GM13976 (cell line): ENCODE data around the gene ESPN.
A peak's percentile ranks its signal among the peaks of the same experiment; 100 is the strongest.

Experiments used
- DNase-seq: peaks from one replicate; pipeline ENCODE4 v3.0.0; 2012; ENCODE audit warnings: low spot score
- in situ Hi-C: fragments of 300-500 bp; cut with MboI; formaldehyde crosslinking; loops from one replicate; pipeline ENCODE4 v1.12.0; 2022; ENCODE audit warnings: low sequenced_read_pairs, mixed read lengths, inconsistent platforms; ENCODE audit not compliant: unreplicated experiment
- TF ChIP-seq, protein P1 (sequence below): IDR thresholded peaks from 2 replicates; pipeline ENCODE4 v1.5.1; 2012; ENCODE audit warnings: borderline replicate concordance, mild to moderate bottlenecking; ENCODE audit not compliant: insufficient read depth; ENCODE audit errors: extremely low read depth, missing control alignments, control extremely low read depth

The ESPN gene

GRCh38 chr1:6416906-6417305, 7.7 kb upstream of the ESPN start:
- in situ Hi-C loops, result no loop called here
- TF ChIP-seq, protein P1, sequence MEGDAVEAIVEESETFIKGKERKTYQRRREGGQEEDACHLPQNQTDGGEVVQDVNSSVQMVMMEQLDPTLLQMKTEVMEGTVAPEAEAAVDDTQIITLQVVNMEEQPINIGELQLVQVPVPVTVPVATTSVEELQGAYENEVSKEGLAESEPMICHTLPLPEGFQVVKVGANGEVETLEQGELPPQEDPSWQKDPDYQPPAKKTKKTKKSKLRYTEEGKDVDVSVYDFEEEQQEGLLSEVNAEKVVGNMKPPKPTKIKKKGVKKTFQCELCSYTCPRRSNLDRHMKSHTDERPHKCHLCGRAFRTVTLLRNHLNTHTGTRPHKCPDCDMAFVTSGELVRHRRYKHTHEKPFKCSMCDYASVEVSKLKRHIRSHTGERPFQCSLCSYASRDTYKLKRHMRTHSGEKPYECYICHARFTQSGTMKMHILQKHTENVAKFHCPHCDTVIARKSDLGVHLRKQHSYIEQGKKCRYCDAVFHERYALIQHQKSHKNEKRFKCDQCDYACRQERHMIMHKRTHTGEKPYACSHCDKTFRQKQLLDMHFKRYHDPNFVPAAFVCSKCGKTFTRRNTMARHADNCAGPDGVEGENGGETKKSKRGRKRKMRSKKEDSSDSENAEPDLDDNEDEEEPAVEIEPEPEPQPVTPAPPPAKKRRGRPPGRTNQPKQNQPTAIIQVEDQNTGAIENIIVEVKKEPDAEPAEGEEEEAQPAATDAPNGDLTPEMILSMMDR, result no peak
- no peak for DNase-seq

DNA sequence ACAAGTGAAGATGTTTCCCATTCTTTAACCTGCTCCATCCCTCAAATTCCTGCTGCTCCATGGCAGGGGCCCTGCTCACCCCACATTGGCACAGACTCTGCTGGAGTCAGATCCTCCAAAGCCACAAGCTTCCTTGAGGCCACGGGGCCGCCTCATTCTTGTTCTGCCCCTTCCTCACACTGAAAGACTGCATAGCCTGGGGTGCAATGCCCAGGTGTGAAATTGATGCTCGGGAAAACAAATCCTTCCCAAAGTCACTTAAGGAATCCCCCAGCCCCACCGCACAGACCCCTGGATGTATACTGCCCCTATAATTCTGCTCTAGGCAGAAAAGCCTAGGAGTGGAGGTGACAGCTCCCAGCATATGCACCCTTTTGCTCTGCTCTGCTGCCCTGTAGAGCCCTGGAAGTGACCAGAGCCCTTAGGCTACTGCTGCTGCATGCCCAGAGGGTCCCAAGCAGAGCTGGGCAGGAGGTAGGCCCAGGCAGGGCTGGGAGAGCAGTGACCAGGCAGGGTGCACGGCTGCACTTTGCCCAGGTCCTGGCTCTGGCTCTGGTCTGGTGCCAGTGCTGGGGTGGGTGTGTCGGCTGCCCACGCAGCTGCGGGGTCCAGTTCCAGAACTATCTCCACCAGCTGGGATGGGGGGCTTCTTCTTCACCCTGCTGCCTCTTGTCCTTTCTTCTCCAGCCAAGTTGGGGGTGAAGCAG, 6.5 kb upstream of the ESPN start:
- TF ChIP-seq, protein P1, result no peak
- in situ Hi-C loops, result no loop called here
- DNase-seq, result no peak

DNA sequence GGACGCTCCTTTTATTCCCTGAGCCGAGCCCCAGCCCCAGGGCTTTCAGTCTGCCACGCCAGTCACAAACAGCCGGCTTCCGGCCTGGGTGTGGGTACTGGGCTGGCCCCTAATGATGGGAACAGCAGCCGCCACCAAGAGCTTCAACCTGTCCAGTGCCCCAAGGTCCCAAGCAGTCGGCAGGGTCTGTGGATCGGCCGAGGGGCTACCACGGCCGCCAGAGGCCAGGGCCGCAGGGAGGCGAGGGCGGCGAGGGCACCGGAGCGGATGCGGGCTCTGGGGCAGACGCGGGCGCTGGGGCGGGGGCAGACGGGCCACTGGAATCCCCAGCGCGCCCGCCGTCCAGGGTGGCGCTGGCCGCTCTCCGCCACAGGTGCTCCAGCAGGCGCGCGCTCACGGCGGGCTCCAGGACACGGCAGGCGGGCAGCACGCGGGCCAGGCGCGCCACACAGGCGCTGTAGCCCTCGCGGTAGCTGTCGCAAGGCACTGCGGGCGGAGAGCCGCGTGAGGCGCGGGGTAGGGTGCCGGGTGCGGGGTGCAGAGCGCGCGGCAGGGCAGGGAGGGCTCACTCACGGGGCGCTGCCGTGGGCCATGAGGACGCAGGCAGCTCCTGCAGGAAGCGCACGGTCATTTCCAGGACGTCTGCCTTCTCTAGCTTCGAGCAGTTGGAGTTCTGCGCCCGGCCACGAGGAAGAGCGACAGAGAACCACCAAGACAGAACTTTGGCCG, 5.7 kb upstream of the ESPN start:
- in situ Hi-C loops, result no loop called here
- DNase-seq, result no peak
- TF ChIP-seq, protein P1, result no peak

- TF ChIP-seq, protein P1, result no peak
- DNase-seq, result no peak
- in situ Hi-C loops, result no loop called here
Observed at GRCh38 chr1:6419397-6419803, 5.2 kb upstream of the ESPN start.

DNA sequence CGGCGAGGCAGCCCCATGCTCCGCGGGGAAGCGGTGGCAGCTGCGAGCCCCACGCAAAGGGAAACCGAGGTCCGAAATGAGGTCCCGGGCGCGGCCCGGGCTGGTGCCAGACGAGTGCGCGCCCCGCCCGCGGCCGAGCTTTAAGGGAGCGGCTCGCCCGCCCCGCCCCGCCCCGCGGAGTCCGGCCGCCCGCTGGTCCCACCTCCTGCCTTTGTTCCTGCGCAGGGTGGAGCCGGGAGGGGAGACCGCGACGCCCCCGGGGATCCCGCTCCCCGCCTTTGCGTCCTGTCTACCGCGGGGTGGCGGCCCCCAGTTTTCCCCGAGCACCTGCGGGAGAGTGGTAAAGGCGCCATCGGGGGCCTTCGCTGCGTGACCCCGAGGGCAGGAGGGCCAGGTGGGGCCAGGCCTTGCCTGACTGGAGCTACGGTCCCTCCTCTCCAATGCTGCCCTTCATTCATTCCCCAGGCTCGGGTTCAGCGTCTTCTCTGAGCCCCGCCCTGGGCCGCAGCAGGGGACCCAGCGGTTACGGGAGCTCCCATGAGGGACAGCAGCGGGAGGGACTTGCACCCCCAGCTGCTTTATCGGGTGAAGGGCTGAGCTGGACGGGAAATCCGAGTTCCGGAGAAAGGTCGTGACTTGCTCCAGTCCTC, 4.6 kb upstream of the ESPN start, which contains the start of gene HES2:
HES2 (minus strand) TSS at position 116 of the 650 bp plus-strand sequence; CDS start at position 17, 99 bp downstream.
- peak; percentile 63 for DNase-seq
- in situ Hi-C loops, result no loop called here
- TF ChIP-seq, protein P1, result no peak

GRCh38 chr1:6420454-6421042, 4.0 kb upstream of the ESPN start:
- TF ChIP-seq, protein P1, result no peak
- DNase-seq, result no peak
- in situ Hi-C loops, result no loop called here
